HepG2 (cell line): ENCODE results near the gene RPS10. TPM values are rescaled to one million over a fixed set of nuclear protein-coding genes. Genes with fewer than 3 reads are reported as not detected.

Experiments used
- ATAC-seq: fragments of 200-7000 bp; cut with Tn5 transposase; 3 replicates; pipeline ENCODE4 v1.9.1; 2020; ENCODE audit warnings: mild to moderate bottlenecking, moderate library complexity
- BruUV-seq: library from RNA; stranded (reverse); fragments of 400-500 nt; replicated peaks from 2 replicates; lab custom pipeline; 2021; lab: Mats Ljungman, UMichigan
- CTCF ChIA-PET: fragments of 300-600 bp; formaldehyde crosslinking; extraction: SDS; loops from one replicate; lab custom pipeline; 2021; ENCODE audit warnings: low total read pairs, inconsistent platforms, low intra/inter-chr PET ratio; lab: Yijun Ruan, JAX
- POLR2A ChIA-PET: fragments of 350-600 bp; sonication (Branson Sonifier 250); formaldehyde crosslinking; loops from one replicate; lab custom pipeline; 2020; ENCODE audit warnings: antibody characterized with exemption, inconsistent platforms; lab: Yijun Ruan, JAX
- DNase-seq: peaks from one replicate; pipeline ENCODE4 v3.0.0-alpha.2; 2015; ENCODE audit warnings: low spot score
- FAIRE-seq: peaks from 3 replicates; lab custom pipeline; 2011; peaks lifted over from hg19 to GRCh38; lab: Jason Lieb, UNC
- H2AFZ ChIP-seq: one replicate; pipeline ENCODE4 v1.6.1; 2011; ENCODE audit warnings: low read length, inconsistent platforms
- H3K27ac ChIP-seq: fragments of 300-600 bp; 3 replicates; pipeline ENCODE4 v1.8.0; 2011; ENCODE audit warnings: mixed run types, mild to moderate bottlenecking, mixed read lengths, low read length, inconsistent platforms; ENCODE audit not compliant: insufficient read depth; ENCODE audit errors: extremely low read length
- H3K27me3 ChIP-seq, 2 experiments: fragments of 200-600 bp in 1 of 2; 2 replicates in 1 of 2; 3 replicates in 1 of 2; pipeline versions ENCODE4 v1.6.0 to v1.8.0; 2011; ENCODE audit warnings: low read length in 2 of 2, mild to moderate bottlenecking in 2 of 2, moderate library complexity in 2 of 2, inconsistent platforms in 1 of 2; ENCODE audit not compliant: insufficient read depth in 2 of 2, control insufficient read depth in 1 of 2
- H3K36me3 ChIP-seq, 2 experiments: fragments of 200-600 bp in 1 of 2; replicated peaks in 1 of 2; 2 replicates in 1 of 2; 3 replicates in 1 of 2; pipeline versions ENCODE4 v1.5.1 to v1.8.0; 2011; ENCODE audit warnings: low read length in 2 of 2, inconsistent platforms in 1 of 2; ENCODE audit not compliant: insufficient read depth in 2 of 2, control insufficient read depth in 1 of 2
- H3K4me1 ChIP-seq: 2 replicates; pipeline ENCODE4 v1.5.1; 2012; ENCODE audit warnings: low read length, inconsistent platforms; ENCODE audit not compliant: insufficient read depth
- H3K4me2 ChIP-seq: 2 replicates; pipeline ENCODE4 v1.6.0; 2011; ENCODE audit warnings: low read depth, low read length, inconsistent platforms
- H3K4me3 ChIP-seq, 3 experiments: fragments of 200-600 bp in 1 of 3; sonication (generic), shearing (Covaris generic) in 1 of 3; replicated peaks in 1 of 3; 2 replicates each; pipeline ENCODE4 v1.5.1; 2011 to 2016; ENCODE audit warnings: low read length in 3 of 3, inconsistent platforms in 2 of 3, low read depth in 2 of 3, mild to moderate bottlenecking in 2 of 3, control low read depth in 1 of 3, mixed read lengths in 1 of 3; ENCODE audit not compliant: insufficient read depth in 1 of 3
- H3K79me2 ChIP-seq: one replicate; pipeline ENCODE4 v1.6.1; 2011; ENCODE audit warnings: low read length, inconsistent platforms; ENCODE audit not compliant: insufficient read depth
- H3K9ac ChIP-seq: 2 replicates; pipeline ENCODE4 v1.6.0; 2011; ENCODE audit warnings: mild to moderate bottlenecking, low read depth, low read length, inconsistent platforms; ENCODE audit not compliant: insufficient read depth
- H3K9me3 ChIP-seq: 2 replicates; pipeline ENCODE4 v1.5.1; 2012; ENCODE audit warnings: mild to moderate bottlenecking, low read length
- H4K20me1 ChIP-seq: 2 replicates; pipeline ENCODE4 v1.6.0; 2011; ENCODE audit warnings: inconsistent platforms, mild to moderate bottlenecking, low read length, moderate library complexity; ENCODE audit not compliant: insufficient read depth
- CEBPB ChIP-seq: IDR thresholded peaks from 2 replicates; pipeline ENCODE4 v1.6.1; 2011; ENCODE audit warnings: low read depth, low read length, improper control_type of control experiment, borderline replicate concordance
- GRHL1 ChIP-seq: sonication (generic); formaldehyde crosslinking; conservative IDR thresholded peaks from 2 replicates; pipeline ENCODE4 v1.8.0; 2022; ENCODE audit warnings: missing genetic modification reagents
- HOXD1 ChIP-seq: sonication (generic); formaldehyde crosslinking; IDR thresholded peaks from 2 replicates; pipeline ENCODE4 v1.5.0; 2020; ENCODE audit warnings: missing genetic modification reagents
- MBD4 ChIP-seq: IDR thresholded peaks from 2 replicates; pipeline ENCODE4 v1.6.1; 2012; ENCODE audit warnings: low read length, inconsistent platforms, borderline replicate concordance
- ZNF121 ChIP-seq: sonication (generic); formaldehyde crosslinking; IDR thresholded peaks from 2 replicates; pipeline ENCODE4 v1.5.0; 2020; ENCODE audit warnings: mild to moderate bottlenecking, missing genetic modification reagents
- ZNF30 ChIP-seq: sonication (generic); formaldehyde crosslinking; IDR thresholded peaks from 2 replicates; pipeline ENCODE4 v1.5.0; 2020; ENCODE audit warnings: mild to moderate bottlenecking, missing genetic modification reagents
- ZNF792 ChIP-seq: IDR thresholded peaks from 2 replicates; pipeline ENCODE4 v1.6.1; 2016
- WGBS: methylation state at CpG from one replicate; pipeline ENCODE4 v1.1.6; 2017; ENCODE audit warnings: low lambda C conversion rate; 5-methylcytosine and 5-hydroxymethylcytosine counted together
- in situ Hi-C: cut with HindIII; loops from 2 replicates; pipeline ENCODE4 v1.10.0; 2017; ENCODE audit warnings: low pct_unique_long_range_greater_than_20kb; ENCODE audit not compliant: extremely low pct_ligation_motif_present
- intact Hi-C: fragments of 100-400 bp; cut with micrococcal nuclease; formaldehyde crosslinking; loops from one replicate; pipeline ENCODE4 v1.10.0; 2022; ENCODE audit not compliant: unreplicated experiment
- polyA plus RNA-seq, 8 experiments: library from polyadenylated mRNA; depleted of rRNA in 3 of 8; stranded (reverse) in 7 of 8; unstranded in 1 of 8; fragments of >200 nt; fragmentation: Illumina TruSeq in 4 of 8; extraction: Trizol in 4 of 8; gene quantifications; 2 replicates each; pipeline versions ENCODE4 v1.2.1 to v1.2.3, GENCODE V29; 2011 to 2016; ENCODE audit warnings: low read depth in 4 of 8, missing spikeins in 1 of 8, mixed read lengths in 1 of 8; ENCODE audit not compliant: insufficient read depth in 1 of 8
- total RNA-seq, 5 experiments: library from RNA; depleted of rRNA; stranded (reverse); fragments of >200 nt; fragmentation: Illumina TruSeq; extraction: Trizol; gene quantifications; 2 replicates each; pipeline ENCODE4 v1.2.3, GENCODE V29; 2016; ENCODE audit warnings: low read depth in 1 of 5
- TF ChIP-seq, protein P1 (sequence below), 2 experiments: fragments of 450-650 bp in 1 of 2; sonication (generic) in 1 of 2; formaldehyde crosslinking in 1 of 2; IDR thresholded peaks; 2 replicates each; pipeline versions ENCODE4 v1.6.1 to v1.8.0; 2016 to 2022; ENCODE audit warnings: antibody characterized with exemption in 1 of 2, mild to moderate bottlenecking in 1 of 2, missing genetic modification reagents in 1 of 2
- TF ChIP-seq, protein P2 (sequence below): fragments of 450-650 bp; IDR thresholded peaks from 2 replicates; pipeline ENCODE4 v1.6.1; 2017; ENCODE audit warnings: mild to moderate bottlenecking

RPS10 gene
- total and polyA plus RNA-seq, 2 of the 13 experiments (the other 11 are each of a cell fraction or from before 2014, with no cell fraction given) = 2,909 to 4,648 TPM

DNA sequence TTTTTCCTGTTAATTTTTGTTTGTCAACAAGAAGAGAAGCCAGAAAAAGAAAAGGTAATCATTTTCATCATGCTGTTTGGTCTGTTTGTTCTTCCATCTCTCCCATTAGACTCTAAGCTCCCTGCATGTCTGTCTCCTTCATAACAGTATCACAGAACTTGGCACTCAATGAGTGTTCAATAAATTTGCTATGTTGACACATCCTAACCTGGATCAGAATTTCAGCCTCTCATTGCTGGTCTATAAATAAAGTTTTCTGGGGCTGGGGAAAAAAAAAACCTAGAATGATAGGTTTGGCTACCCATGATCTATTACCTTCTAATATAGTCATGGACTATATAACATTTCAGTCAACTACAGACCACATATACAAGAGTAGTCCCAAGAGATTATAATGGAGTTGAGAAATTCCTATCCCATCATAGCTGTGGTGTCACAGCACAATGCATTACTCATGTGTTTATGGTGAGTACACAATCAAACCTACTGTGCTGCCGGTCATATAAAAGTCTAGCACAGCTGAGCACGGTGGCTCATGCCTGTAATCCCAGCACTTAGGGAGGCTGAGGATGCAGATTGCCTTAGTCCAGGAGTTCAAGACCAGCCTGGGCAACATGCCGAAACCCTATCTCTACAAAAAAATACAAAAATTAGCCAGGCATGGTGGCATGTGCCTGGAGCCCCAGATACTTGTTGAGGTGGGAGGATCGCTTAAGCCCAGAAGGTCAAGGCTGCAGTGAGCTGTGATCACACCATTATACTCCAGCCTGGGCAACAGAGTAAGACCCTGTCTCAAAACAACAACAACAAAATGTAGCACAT is 39.3 kb downstream of the RPS10 start:
- peaks cover 69% of the 10 kb centered on the region for H3K4me1 ChIP-seq
- H3K9me3 ChIP-seq = no peaks in the 10 kb centered on the region
- intact Hi-C loops (no loop called here), in situ Hi-C loops (no loop called here)
- BruUV-seq = no TSS peak
- H3K36me3 ChIP-seq = peaks cover 0 to 12% of the 10 kb centered on the region in 2 experiments; a peak in 3 of 5 replicates
- H3K79me2 ChIP-seq = peaks cover 94% of the 10 kb centered on the region
- no peak overlapping the region for H3K4me3 ChIP-seq
- H3K9ac ChIP-seq = no peak overlapping the region
- peak overlapping the region; percentile 40; the same call in 1 of the 2 replicates for H3K4me2 ChIP-seq
- POLR2A ChIA-PET = interaction anchor here (0.7 to 1.6 kb wide), 4 partner anchors 8 to 137 kb away, joined by 3 to 6 read pairs (median 4); no protein-coding TSS in a partner anchor
- no peak overlapping the region for H2AFZ ChIP-seq
- H3K27me3 ChIP-seq = no peaks in the 10 kb centered on the region
- H4K20me1 ChIP-seq = peaks cover 29% of the 10 kb centered on the region
- ATAC-seq (peak; percentile 50), DNase-seq (peak; percentile 78), FAIRE-seq (no peak)
- H3K27ac ChIP-seq = peak overlapping the region; percentile 27
- 76% methylated on average over 4 of the region's 4 CpGs for WGBS
- CTCF ChIA-PET = no interaction called here
- TF ChIP-seq, protein P1, sequence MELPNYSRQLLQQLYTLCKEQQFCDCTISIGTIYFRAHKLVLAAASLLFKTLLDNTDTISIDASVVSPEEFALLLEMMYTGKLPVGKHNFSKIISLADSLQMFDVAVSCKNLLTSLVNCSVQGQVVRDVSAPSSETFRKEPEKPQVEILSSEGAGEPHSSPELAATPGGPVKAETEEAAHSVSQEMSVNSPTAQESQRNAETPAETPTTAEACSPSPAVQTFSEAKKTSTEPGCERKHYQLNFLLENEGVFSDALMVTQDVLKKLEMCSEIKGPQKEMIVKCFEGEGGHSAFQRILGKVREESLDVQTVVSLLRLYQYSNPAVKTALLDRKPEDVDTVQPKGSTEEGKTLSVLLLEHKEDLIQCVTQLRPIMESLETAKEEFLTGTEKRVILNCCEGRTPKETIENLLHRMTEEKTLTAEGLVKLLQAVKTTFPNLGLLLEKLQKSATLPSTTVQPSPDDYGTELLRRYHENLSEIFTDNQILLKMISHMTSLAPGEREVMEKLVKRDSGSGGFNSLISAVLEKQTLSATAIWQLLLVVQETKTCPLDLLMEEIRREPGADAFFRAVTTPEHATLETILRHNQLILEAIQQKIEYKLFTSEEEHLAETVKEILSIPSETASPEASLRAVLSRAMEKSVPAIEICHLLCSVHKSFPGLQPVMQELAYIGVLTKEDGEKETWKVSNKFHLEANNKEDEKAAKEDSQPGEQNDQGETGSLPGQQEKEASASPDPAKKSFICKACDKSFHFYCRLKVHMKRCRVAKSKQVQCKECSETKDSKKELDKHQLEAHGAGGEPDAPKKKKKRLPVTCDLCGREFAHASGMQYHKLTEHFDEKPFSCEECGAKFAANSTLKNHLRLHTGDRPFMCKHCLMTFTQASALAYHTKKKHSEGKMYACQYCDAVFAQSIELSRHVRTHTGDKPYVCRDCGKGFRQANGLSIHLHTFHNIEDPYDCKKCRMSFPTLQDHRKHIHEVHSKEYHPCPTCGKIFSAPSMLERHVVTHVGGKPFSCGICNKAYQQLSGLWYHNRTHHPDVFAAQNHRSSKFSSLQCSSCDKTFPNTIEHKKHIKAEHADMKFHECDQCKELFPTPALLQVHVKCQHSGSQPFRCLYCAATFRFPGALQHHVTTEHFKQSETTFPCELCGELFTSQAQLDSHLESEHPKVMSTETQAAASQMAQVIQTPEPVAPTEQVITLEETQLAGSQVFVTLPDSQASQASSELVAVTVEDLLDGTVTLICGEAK (IDR thresholded peaks at IDR 0.05) = peak; percentile 68
- TF ChIP-seq, protein P1 (CRISPR knock-in tag; IDR thresholded peaks at IDR 0.05) = no peak
- TF ChIP-seq CEBPB (peak; percentile 4; the same call in 1 of the 2 replicates), GRHL1 (CRISPR knock-in tag) (no peak), ZNF30 (CRISPR knock-in tag) (no peak), MBD4 (no peak), HOXD1 (no peak), ZNF792 (CRISPR knock-in tag) (no peak), ZNF121 (peak; percentile 93)
- TF ChIP-seq, protein P2, sequence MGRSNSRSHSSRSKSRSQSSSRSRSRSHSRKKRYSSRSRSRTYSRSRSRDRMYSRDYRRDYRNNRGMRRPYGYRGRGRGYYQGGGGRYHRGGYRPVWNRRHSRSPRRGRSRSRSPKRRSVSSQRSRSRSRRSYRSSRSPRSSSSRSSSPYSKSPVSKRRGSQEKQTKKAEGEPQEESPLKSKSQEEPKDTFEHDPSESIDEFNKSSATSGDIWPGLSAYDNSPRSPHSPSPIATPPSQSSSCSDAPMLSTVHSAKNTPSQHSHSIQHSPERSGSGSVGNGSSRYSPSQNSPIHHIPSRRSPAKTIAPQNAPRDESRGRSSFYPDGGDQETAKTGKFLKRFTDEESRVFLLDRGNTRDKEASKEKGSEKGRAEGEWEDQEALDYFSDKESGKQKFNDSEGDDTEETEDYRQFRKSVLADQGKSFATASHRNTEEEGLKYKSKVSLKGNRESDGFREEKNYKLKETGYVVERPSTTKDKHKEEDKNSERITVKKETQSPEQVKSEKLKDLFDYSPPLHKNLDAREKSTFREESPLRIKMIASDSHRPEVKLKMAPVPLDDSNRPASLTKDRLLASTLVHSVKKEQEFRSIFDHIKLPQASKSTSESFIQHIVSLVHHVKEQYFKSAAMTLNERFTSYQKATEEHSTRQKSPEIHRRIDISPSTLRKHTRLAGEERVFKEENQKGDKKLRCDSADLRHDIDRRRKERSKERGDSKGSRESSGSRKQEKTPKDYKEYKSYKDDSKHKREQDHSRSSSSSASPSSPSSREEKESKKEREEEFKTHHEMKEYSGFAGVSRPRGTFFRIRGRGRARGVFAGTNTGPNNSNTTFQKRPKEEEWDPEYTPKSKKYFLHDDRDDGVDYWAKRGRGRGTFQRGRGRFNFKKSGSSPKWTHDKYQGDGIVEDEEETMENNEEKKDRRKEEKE = no peak
